K562 (cell line): ENCODE results near the gene MAMDC4. TPM values are rescaled to one million over a fixed set of nuclear protein-coding genes. Genes with fewer than 3 reads are reported as not detected.

Experiments used
- ATF3 ChIP-seq, 2 experiments: fragments of 450-650 bp in 1 of 2; sonication (generic) in 1 of 2; formaldehyde crosslinking in 1 of 2; IDR thresholded peaks in 1 of 2; conservative IDR thresholded peaks in 1 of 2; 2 replicates each; pipeline versions ENCODE4 v1.6.1 to v1.8.1; 2016 to 2023; ENCODE audit warnings: mild to moderate bottlenecking in 2 of 2, moderate library complexity in 2 of 2, inconsistent platforms in 1 of 2, missing genetic modification reagents in 1 of 2
- BRCA1 ChIP-seq, 2 experiments: fragments of 450-650 bp in 1 of 2; sonication (generic) in 1 of 2; formaldehyde crosslinking in 1 of 2; IDR thresholded peaks; 2 replicates each; pipeline versions ENCODE4 v1.5.0 to v1.6.1; 2017 to 2020; ENCODE audit warnings: mild to moderate bottlenecking in 1 of 2, missing genetic modification reagents in 1 of 2
- CREB1 ChIP-seq, 2 experiments: sonication (generic) in 1 of 2; formaldehyde crosslinking in 1 of 2; IDR thresholded peaks; 2 replicates each; pipeline versions ENCODE4 v1.6.1 to v1.8.0; 2012 to 2022; ENCODE audit warnings: inconsistent platforms in 1 of 2, mild to moderate bottlenecking in 1 of 2, missing genetic modification reagents in 1 of 2, moderate library complexity in 1 of 2
- CSDE1 ChIP-seq, 2 experiments: fragments of 450-650 bp; IDR thresholded peaks; 2 replicates each; pipeline ENCODE4 v1.6.1; 2016; ENCODE audit warnings: mild to moderate bottlenecking in 1 of 2
- HDAC6 ChIP-seq: IDR thresholded peaks from 2 replicates; pipeline ENCODE4 v1.6.1; 2012; ENCODE audit warnings: low read depth, mild to moderate bottlenecking, control low read depth, inconsistent platforms, low read length, moderate library complexity
- HDAC8 ChIP-seq: fragments of 450-650 bp; IDR thresholded peaks from 2 replicates; pipeline ENCODE4 v1.6.1; 2016; ENCODE audit warnings: mild to moderate bottlenecking, missing genetic modification characterization, moderate library complexity, missing compliant biosample characterization
- MLX ChIP-seq, 2 experiments: fragments of 450-650 bp in 1 of 2; sonication (generic) in 1 of 2; formaldehyde crosslinking; conservative IDR thresholded peaks; 2 replicates each; pipeline versions ENCODE4 v1.4.0 to v1.8.1; 2020 to 2022; ENCODE audit warnings: mild to moderate bottlenecking in 1 of 2, missing genetic modification reagents in 1 of 2
- NCOA1 ChIP-seq: fragments of 450-650 bp; IDR thresholded peaks from 2 replicates; pipeline ENCODE4 v1.6.1; 2016; ENCODE audit warnings: low read depth
- NUFIP1 ChIP-seq: fragments of 450-650 bp; IDR thresholded peaks from 2 replicates; pipeline ENCODE4 v1.6.1; 2018; ENCODE audit not compliant: partially characterized antibody
- POLR2G ChIP-seq: fragments of 200-400 bp; formaldehyde crosslinking; IDR thresholded peaks from 2 replicates; pipeline ENCODE4 v1.6.1; 2017; ENCODE audit warnings: low read depth, mild to moderate bottlenecking, antibody characterized with exemption, low read length, moderate library complexity
- PRMT5 ChIP-seq: sonication (generic); formaldehyde crosslinking; IDR thresholded peaks from 2 replicates; pipeline ENCODE4 v1.5.0; 2020; ENCODE audit warnings: missing genetic modification reagents
- PTTG1 ChIP-seq: fragments of 450-650 bp; IDR thresholded peaks from 2 replicates; pipeline ENCODE4 v1.6.1; 2016; ENCODE audit warnings: low read depth, mild to moderate bottlenecking, missing genetic modification characterization, missing compliant biosample characterization
- RFX5 ChIP-seq: IDR thresholded peaks from 2 replicates; pipeline ENCODE4 v1.6.1; 2011; ENCODE audit warnings: low read depth, mild to moderate bottlenecking, improper control_type of control experiment, low read length
- SFPQ ChIP-seq: fragments of 200-400 bp; formaldehyde crosslinking; IDR thresholded peaks from 2 replicates; pipeline ENCODE4 v1.6.1; 2017; ENCODE audit warnings: mild to moderate bottlenecking, low read depth, low read length, moderate library complexity
- SMAD4 ChIP-seq: fragments of 250-450 bp; sonication (Bioruptor Pico); conservative IDR thresholded peaks from 2 replicates; pipeline ENCODE4 v1.8.0; 2021; ENCODE audit warnings: inconsistent platforms, mild to moderate bottlenecking, moderate library complexity
- ZC3H11A ChIP-seq: IDR thresholded peaks from 2 replicates; pipeline ENCODE4 v1.6.1; 2012; ENCODE audit warnings: low read depth, low read length, improper control_type of control experiment
- ZKSCAN1 ChIP-seq: fragments of 150-350 bp; IDR thresholded peaks from 2 replicates; pipeline ENCODE4 v1.6.1; 2016; ENCODE audit warnings: low read depth, low read length
- ZNF398 ChIP-seq: fragments of 250-450 bp; sonication (Bioruptor Pico); IDR thresholded peaks from 2 replicates; pipeline ENCODE4 v1.8.0; 2021; ENCODE audit warnings: moderate library complexity, mild to moderate bottlenecking, inconsistent platforms
- ZNF431 ChIP-seq: sonication (generic); formaldehyde crosslinking; IDR thresholded peaks from 2 replicates; pipeline ENCODE4 v1.8.0; 2022; ENCODE audit warnings: mild to moderate bottlenecking, missing genetic modification reagents
- ZNF583 ChIP-seq: fragments of 250-450 bp; sonication (Bioruptor Pico); IDR thresholded peaks from 2 replicates; pipeline ENCODE4 v1.4.0; 2020
- ZNF707 ChIP-seq: fragments of 250-450 bp; sonication (Bioruptor Pico); conservative IDR thresholded peaks from 2 replicates; pipeline ENCODE4 v1.8.0; 2022; ENCODE audit warnings: inconsistent platforms, mild to moderate bottlenecking, moderate library complexity
- polyA plus RNA-seq, 8 experiments: library from polyadenylated mRNA; depleted of rRNA in 4 of 8; stranded (reverse) in 5 of 8; unstranded in 3 of 8; fragments of >200 nt; fragmentation: Nextera tagmentation in 2 of 8; fragmentation: Illumina TruSeq in 1 of 8; extraction: Ambion mirVana in 2 of 8; extraction: Trizol in 1 of 8; gene quantifications; 2 replicates each; pipeline versions ENCODE4 v1.2.1 to v1.2.3, GENCODE V29; 2011 to 2014; ENCODE audit warnings: inconsistent platforms in 1 of 8, missing spikeins in 1 of 8
- total RNA-seq, 7 experiments: library from RNA; depleted of rRNA in 6 of 7; stranded (reverse); fragments of >200 nt in 6 of 7; fragmentation: Illumina TruSeq in 2 of 7; extraction: Trizol in 2 of 7; gene quantifications; 2 replicates each; pipeline versions ENCODE4 v1.2.1 to v1.2.3, GENCODE V29; 2011 to 2021; ENCODE audit warnings: low replicate concordance in 1 of 7

MAMDC4 gene
- total and polyA plus RNA-seq, 9 of the 15 experiments (the other 6 are each of a cell fraction or from before 2014, with no cell fraction given) = 0.03 to 10.8 (median 1.5) TPM

- TF ChIP-seq ZKSCAN1 = no peak
- no peak for TF ChIP-seq HDAC6
- no peak for TF ChIP-seq ZNF398 (CRISPR knock-in tag)
- TF ChIP-seq CSDE1 (IDR thresholded peaks at IDR 0.05) = no peak
- TF ChIP-seq ZNF583 = no peak
- no peak for TF ChIP-seq NCOA1
- TF ChIP-seq NUFIP1 = no peak
- TF ChIP-seq PTTG1 = no peak
- TF ChIP-seq ZNF707 (CRISPR knock-in tag) = no peak
- TF ChIP-seq CREB1 (IDR thresholded peaks at IDR 0.05) = no peak
- TF ChIP-seq CREB1 (CRISPR knock-in tag; IDR thresholded peaks at IDR 0.05) = no peak
- TF ChIP-seq RFX5 = no peak
- no peak for TF ChIP-seq SFPQ
- no peak for TF ChIP-seq PRMT5 (CRISPR knock-in tag)
- peak; percentile 71 for TF ChIP-seq POLR2G
- TF ChIP-seq HDAC8 (tag) = no peak
- TF ChIP-seq BRCA1 (IDR thresholded peaks at IDR 0.05) = no peak
- TF ChIP-seq BRCA1 (CRISPR knock-in tag; IDR thresholded peaks at IDR 0.05) = no peak
- no peak for TF ChIP-seq MLX (CRISPR knock-in tag; conservative IDR thresholded peaks at IDR 0.05)
- no peak for TF ChIP-seq ZNF431 (CRISPR knock-in tag)
- no peak for TF ChIP-seq ZC3H11A
- TF ChIP-seq SMAD4 (CRISPR knock-in tag) = no peak
- no peak for TF ChIP-seq ATF3 (IDR thresholded peaks at IDR 0.05)
- no peak for TF ChIP-seq ATF3 (CRISPR knock-in tag; conservative IDR thresholded peaks at IDR 0.05)
Measured at GRCh38 chr9:136849960-136850865, 1.9 kb upstream of the MAMDC4 start (continued).
